Measurements from ENCODE around the gene INTS14. TPM values are rescaled to one million over a fixed set of nuclear protein-coding genes. Genes with fewer than 3 reads are reported as not detected.

Gene INTS14
- 10 to 100 TPM; 19.6 to 30.7 (median 24.4) TPM for polyA plus RNA-seq (ENCODE audit: insufficient read length in 10 of 10)
- long read RNA-seq, donor 1, partial matches to known transcripts = 15 of 17 reads
- long read RNA-seq, donor 1, other reads (novel, unspliced or antisense) = 0 of 17 reads
- long read RNA-seq, donor 2, partial matches to known transcripts = 0 of 1 reads
- long read RNA-seq, donor 2, other reads (novel, unspliced or antisense) = 0 of 1 reads
- long read RNA-seq, donor 3 = 0 reads
- long read RNA-seq, donor 4, partial matches to known transcripts = 0 of 2 reads
- long read RNA-seq, donor 4, other reads (novel, unspliced or antisense) = 0 of 2 reads
- long read RNA-seq, donor 5, partial matches to known transcripts = 0 of 1 reads
- long read RNA-seq, donor 5, other reads (novel, unspliced or antisense) = 0 of 1 reads
- long read RNA-seq, donor 6, partial matches to known transcripts = 0 of 4 reads
- long read RNA-seq, donor 6, other reads (novel, unspliced or antisense) = 0 of 4 reads
- long read RNA-seq, donor 7, partial matches to known transcripts = 0 of 4 reads
- long read RNA-seq, donor 7, other reads (novel, unspliced or antisense) = 0 of 4 reads
- long read RNA-seq, donor 8, partial matches to known transcripts = 0 of 2 reads
- long read RNA-seq, donor 8, other reads (novel, unspliced or antisense) = 0 of 2 reads
- long read RNA-seq, donor 9, partial matches to known transcripts = 0 of 2 reads
- long read RNA-seq, donor 9, other reads (novel, unspliced or antisense) = 0 of 2 reads

GRCh38 chr15:65610871-65611718 is at the start of gene INTS14:
Gene INTS14, minus strand, starts transcription at chr15:65611131. Its CDS starts 3,751 bp downstream, at chr15:65607380.
- peak; percentile 97 to 98 (median 98) for DNase-seq

GRCh38 chr15:65659502-65660052 is 48.6 kb upstream of the INTS14 start:
- no peak for DNase-seq

DNA sequence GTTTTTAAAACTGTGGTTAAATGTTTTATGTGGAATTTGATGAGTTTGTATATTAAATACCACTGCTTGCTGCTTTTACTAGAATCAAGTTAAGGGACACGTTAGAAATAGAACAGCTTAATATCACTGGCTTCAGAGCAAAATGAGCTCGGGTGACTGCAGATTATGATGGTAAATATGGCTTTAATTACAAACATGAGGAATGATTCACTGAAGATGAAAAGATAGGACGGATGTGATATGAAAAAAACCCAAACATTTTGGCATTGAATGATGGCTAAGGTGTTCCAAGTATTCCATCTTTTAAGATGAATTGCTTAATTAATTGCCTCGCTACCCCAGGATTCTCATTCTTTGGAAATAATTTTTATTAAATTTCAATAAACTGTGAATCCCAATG is 44.5 kb upstream of the INTS14 start:
- no peak for DNase-seq

DNA sequence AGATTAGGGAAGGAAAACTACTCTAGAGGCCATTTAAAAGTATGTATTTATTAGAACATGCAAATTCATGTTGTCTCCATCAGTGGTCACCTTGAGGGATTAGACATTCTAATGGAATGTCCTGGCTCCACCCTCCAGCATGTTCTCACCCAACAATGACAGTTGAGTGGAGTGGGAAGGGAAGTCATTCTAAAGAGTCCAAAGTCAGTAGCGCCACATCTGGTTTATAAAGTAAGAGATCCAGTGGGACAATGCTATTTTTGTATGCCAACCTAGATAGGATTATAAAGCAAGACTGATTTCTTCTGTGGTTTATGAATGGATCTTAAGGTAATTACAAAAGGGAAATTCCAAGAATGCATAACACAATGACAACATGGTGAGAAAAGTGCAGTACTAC is 44.1 kb upstream of the INTS14 start:
- DNase-seq = no peak

- no peak for DNase-seq
Measured at GRCh38 chr15:65653801-65654521, 43.0 kb upstream of the INTS14 start.

DNA sequence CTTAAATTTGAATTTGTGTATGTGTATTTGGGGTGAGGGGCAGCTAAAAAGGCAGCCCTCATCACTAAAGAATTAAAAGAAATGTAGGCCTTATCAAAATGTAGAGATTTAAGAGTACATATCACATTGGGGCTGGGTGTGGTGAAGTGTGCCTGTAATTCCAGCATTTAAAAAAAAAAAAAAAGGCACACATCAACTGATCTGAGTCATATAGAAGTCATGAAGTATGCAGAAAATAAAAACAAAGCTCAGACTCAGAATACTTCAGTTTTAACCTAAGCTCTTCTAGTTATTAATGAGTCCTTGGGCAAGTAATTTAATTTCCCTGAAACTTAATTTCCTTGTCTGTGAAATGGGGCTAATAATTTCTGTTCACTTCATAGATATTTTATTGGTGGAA is 42.4 kb upstream of the INTS14 start:
- DNase-seq = no peak

GRCh38 chr15:65651831-65652749 is 41.2 kb upstream of the INTS14 start:
- DNase-seq = no peak

GRCh38 chr15:65651042-65651322 is 40.1 kb upstream of the INTS14 start:
- no peak for DNase-seq

GRCh38 chr15:65650312-65651041 is 39.5 kb upstream of the INTS14 start:
- no peak for DNase-seq

DNA sequence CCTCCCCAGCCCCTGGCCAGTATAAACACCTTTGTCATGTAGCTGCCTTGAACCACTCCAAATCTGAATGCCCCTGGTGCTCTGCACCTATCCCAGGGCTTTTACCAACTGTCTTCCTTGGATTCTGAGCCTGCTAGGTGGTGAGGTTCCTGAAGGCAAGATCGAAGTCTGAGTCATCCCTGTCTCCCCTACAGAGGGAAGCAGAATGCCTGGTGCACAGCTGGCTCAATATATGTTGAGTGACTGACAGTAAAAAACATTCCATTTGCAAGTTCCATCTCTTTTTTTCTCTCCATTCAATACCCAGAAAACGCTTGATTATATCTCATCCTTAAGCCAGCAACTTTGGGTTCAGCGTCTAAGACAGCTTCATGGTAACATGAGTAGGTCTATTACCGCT is 35.6 kb upstream of the INTS14 start:
- DNase-seq = no peak

DNA sequence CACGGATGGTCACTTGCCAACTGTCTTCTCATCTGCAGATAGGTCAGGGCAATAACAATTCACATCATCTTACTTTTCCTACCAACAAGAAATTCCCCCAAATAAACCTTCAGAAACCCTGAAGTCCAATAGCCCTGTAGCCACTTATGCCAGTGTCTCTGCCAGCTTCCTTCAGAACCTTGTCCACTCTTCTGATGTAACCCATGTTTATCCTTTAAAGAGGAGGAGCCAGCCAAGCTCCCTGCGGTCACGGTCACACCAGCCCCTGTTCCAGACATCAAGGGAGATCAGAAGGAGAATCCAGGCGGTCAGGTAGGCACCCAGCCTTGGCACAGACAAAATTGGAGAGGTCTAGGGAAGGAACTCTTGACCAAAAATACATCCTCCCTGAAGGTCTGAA is 34.5 kb upstream of the INTS14 start:
- no peak for DNase-seq

DNA sequence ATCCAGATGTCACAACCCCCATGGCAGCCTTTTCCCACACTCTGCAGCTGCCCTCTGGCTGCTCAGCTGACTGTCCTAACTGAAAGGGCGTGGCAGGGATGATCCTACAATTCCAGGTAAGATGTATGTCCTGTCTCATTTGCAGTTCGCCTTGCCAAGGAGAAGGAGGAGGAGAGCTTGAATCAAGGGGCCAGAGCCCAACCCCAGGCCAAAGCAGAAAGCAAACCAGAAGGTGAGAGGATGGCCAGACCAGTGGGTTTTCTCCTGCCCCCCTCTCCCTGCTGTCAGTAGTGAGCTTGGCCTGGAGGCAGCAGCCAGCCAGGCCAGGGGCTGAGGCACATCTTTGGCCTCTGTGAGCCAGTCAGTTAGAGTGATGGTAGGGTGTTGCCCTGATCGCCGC is 33.4 kb upstream of the INTS14 start:
- DNase-seq = no peak

GRCh38 chr15:65642594-65642993 is 31.7 kb upstream of the INTS14 start:
- no peak for DNase-seq

DNA sequence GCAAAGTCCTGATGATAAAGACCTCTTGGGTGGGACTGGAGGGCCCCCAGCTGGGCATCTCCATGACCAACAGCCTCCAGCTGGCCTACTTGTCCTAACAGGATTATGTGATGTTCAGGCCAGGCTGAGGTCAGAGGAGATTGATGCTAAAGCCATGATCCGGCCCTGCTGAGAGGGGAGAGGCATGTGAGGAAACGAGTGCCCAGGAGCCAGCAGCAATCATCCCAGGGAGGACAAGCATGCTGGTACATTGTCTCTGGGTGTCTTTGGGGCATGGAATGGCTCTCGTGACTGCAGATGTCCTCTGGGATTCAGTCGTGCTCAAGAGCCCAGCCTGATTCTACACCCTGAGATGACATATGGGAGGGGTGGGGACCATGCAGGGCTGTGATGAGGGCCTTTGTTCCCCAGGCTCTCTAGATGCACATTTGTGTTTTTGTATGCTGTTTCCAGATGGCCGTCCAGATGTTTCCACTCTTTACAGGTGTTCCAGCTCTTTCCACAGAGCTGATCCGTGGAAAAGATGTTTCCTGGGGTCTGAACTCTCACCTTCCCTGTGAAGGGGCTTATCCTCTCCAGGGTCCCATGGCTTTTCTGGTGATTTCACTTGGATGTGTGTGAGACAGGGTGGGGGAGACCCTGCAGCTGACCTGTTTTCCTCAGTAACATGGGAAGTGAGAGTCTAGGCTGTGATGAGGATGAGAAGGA is 31.0 kb upstream of the INTS14 start:
- peak in 1 of 3 donors; percentile 26 for DNase-seq

- DNase-seq = no peak
Measured at GRCh38 chr15:65639509-65639908, 28.6 kb upstream of the INTS14 start.

DNA sequence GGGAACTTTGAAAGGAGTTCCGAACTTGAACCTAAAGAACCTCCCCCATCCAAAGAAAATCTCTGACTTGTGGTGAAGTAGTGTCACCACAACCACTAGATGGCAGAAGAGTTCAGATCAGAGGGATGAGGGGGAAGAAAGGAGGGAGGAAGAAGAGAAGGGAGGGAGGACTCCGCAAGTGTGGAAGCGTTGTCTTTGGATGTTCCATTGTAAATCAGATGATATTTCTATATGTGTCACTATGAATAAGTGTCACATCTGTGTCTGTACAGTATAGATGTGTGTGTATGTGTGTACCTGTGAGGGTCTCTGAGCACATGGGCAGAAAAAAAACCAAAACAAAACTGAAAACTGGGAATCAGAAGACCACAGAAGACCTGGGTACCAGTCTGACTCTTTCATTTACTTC is 27.8 kb upstream of the INTS14 start:
- DNase-seq = peak; percentile 74 to 86 (median 76)

- no peak for DNase-seq
Measured at GRCh38 chr15:65638109-65638508, 27.2 kb upstream of the INTS14 start.

GRCh38 chr15:65634356-65634755 is 23.4 kb upstream of the INTS14 start:
- DNase-seq = no peak

DNA sequence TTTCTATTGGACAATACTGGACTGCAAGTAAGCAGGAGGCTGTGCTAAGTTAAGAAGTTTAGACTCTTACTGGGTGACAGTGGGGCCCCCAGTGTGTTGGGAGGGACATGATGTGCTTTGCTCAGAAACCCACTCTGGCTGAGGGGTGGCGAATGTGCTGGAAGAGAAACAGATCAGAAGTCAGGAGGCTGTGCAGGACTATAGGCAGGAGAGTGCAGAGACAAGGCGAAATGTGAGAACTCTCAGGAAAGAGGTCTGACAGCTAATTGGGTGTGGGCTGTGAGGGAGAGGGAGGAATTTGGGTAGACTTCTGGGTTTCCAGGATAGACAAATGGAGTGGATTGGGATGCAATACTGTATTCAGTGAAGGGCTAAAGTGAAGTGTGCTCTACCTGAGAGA is 22.8 kb upstream of the INTS14 start:
- no peak for DNase-seq
